Activated CD4-positive, CD25-positive, alpha-beta regulatory T cell treated with anti-CD3 and anti-CD28 coated beads, Interleukin-2, amount 50 U/mL, for 72 hours (primary cell): Measurements from ENCODE around the gene NIN.
"Not testable (repeated sequence)": the region's sequence is repeated elsewhere in the genome, so short reads cannot be mapped to it uniquely, and the experiment has no call there.

Experiments used
- DNase-seq: peaks from one replicate; pipeline ENCODE4 v3.0.0; 2021

NIN gene

DNA sequence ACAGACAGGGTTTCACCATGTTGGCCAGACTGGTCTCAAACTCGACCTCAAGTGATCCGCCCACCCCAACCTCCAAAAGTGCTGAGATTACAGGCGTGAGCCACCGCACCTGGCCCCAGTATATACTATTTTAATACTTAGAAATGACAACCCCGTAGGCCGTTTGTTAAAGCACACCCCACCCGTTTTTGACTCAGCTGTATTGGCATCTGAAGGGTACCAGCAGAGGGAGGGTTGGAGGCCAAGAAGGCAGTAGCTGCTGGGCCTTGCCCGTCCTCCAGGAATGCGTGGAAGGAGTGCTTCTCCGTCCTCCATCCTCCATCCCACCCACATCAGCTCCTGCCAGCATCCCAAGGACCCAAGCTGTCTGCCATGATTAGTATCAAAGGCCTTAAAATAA lies 6.3 kb upstream of the NIN start:
- no peak for DNase-seq

DNA sequence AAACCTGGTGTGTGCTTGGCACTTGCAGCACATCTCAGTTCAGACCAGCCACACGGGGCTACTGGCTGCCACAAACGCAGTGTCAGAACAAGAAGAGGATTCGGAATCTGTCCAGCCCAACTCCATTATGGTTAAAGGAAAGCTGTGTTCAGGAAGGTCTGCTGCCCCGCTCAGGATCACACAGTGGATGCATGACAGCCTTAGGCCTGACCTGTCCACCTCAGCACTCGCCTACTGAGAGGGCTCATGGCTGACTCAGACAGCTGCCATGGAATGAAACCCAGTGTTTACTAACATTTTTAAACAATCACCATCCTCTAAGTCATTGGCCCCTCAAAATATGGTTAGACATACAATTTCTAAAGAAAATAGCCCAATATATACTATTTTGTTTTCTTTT lies 5.6 kb upstream of the NIN start:
- DNase-seq = no peak

DNA sequence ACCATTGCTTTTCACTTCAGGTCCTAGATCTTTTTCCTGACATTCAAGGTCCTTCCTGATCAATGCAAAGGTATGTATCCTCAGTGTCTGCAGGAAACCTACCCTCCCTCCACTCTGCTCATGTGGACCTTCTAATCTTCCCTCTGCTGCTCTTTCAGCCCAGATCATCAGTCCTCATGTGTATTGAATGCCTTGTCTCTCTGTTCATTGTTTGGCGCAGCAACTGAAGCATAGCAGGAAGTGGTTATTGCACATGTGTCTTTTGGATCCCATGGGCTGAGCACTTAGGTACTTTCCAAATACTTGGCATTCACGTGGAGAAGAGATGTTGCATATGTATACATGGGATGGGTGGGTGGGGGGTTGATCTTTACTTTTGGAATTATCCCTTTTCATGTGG lies 4.3 kb upstream of the NIN start:
- no peak for DNase-seq

DNA sequence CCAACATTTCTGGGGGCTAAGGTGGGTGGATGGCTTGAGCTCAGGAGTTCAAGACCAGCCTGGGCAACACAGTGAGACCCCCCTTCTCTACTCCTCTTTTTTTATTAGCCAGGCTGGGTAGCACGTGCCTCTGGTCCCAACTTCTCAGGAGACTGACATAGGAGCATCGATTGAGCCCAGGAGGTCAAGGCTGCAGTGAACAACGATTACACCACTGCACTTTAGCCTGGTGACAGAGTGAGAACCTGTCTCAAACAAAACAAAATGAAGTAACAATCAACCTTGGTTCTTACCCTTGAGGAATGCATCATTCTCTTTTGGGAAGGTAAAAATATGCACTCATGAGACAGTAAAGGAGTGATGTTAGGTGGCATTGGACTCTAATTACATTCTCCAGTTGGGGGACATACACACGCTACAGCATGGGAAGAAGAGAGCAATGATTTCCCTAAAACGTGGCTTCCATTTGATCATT lies 3.9 kb upstream of the NIN start:
- DNase-seq = no peak

DNA sequence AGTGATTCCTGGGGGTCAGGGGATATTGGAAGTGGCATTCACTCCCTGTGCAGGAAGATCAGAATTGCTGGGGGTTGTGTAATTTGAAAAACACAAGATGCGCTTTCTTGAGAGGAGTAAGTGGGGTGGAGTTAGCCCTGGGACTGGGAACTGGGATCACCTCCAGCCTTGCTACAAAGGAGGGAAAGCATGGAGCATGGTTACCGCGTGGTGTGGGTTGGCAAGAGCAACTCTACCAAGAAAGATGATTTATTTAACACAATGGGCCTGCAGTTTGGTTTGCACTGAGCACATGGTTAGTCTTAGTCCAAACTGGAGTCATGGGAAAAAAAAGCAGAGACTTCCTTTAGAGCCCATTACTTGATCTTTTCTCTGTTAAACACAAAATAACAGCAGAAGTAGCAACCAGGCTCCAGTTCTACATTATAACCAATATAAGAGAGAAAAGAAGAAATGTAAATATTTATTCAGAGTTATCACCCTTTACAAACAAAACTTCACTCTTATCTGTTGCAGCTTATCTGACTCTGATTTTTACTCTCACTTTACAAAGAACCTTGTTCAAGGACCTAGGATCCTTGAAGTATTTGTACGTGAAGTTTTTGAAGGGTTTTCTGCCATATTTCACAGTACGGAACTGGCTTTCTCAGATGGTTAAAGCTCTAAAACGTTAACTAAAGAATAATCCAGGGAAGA lies 2.1 kb upstream of the NIN start:
- DNase-seq = no peak

DNA sequence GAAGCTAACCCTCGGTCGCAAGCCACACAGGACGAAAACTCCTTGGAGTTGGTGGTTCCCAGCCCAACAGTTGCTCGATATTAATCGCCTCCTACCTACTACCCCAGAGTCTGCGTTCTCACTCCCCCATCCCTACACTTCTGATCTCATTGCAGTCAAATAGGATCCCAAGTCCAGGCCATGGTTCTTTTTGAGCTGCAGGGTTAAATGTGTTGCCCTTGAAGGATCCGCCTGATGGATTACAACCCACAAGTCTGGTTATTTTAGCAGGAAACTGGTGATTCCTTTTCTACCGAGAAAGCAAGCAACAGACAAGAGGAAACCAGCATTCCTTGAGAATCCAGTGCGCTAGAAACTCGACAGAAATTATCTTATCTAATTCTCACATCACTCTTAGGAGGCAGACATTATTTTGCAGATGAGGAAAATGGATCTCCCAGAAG lies 785 bp upstream of the NIN start:
- DNase-seq = no peak

DNA sequence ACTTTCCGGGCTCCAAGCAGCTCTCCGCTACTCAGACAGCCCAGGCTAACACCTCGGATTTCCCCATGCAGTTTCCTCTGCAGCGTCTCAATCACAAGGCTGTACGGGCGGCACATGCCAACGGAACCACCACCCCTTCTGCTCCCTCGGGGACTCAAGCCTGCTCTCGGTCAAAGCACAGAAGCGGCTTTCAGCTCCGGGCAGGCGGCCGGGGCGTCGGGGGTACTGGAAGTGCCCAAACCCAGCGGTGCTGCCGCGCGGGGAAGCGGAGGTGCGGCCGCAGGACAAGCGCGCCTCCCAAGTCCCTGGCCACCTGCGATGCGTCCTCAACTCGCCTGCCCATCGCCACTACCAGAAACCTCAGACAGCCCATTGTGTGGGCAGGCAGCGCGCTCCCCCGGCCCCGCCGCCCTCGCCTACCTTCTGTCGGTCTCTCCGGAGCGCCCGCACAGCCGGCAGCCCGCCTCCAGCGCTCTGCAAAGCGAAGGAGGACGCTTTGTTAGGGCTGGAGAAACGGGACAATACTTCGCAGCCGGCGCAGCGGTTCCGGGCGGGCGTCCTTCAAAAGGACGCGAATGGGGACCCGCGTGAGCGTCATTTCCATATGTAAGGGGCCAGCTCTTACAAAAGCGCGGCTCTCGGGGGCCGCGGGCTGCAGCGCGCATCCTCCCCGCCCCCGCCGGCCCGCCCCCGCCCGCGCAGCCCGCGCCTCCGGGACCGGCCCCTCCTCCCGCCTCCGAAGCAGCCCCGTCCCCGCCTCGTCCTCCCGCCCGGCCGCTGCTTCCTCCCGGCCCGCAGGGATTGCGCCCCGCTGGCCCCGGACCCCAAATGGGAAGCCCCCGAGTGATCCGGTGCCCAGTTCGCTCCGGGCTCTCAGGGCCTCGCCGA lies 674 bp downstream of the NIN start:
- peak; percentile 63 for DNase-seq

DNA sequence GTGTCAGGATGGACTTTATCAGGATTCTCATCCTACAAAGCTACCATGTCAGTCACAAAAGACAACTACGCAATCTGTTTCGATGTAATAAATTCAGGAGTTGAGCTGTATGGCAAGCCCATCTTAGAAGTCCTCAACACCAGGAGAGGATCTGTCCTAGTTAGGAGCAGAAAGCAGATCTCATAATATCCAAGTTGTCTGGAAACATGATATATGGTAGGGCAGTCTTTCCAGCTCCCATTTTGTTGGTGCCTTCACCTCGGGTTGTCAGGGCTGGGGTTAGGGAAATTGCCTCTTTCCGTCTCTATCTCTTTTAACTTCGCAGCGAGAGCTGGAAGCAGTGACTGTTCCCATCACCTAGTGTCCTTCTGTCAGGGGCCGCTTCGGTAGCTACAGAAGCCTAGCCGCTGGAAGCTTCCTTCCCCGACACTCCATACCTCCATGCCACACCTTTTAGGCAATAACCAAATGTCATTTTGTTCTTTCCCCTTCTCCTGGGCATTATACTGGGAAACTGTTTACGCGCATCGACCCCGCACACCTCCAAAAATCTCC lies 1.4 kb downstream of the NIN start:
- no peak for DNase-seq

DNA sequence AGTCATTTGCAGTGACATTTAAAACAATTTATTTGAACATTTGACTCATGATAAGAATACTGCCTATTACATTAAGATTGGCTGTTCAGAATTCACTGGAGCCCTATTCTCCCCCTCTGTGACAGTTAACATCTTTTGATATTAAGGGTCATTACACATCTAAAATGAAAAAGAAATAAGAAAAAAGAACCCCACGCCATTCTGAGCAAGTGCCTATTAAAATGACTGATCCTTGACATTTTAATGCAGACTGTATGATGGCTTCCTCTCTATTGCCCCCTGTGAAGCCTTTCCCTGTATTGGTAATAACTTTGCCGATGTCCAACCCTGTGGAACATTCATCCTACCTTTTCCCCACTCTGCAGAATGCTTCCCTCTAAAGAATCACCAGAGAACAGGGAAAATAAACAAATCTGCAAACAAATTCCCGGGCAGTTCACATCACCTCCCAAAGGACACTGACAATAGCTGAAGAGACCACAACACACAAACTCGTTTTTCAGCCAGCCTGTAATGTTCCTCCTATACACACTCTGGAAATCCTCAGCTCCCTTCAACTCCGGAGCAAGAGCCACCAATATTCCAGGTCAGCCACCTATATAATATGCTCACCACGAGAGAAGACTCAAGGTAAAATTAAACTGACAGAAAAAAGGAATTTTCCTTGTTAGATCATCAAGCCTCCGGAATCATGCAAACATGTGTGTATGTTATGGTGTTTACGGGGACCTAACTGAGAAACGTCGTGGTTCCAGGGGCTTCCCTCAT lies 2.1 kb downstream of the NIN start:
- no peak for DNase-seq

DNA sequence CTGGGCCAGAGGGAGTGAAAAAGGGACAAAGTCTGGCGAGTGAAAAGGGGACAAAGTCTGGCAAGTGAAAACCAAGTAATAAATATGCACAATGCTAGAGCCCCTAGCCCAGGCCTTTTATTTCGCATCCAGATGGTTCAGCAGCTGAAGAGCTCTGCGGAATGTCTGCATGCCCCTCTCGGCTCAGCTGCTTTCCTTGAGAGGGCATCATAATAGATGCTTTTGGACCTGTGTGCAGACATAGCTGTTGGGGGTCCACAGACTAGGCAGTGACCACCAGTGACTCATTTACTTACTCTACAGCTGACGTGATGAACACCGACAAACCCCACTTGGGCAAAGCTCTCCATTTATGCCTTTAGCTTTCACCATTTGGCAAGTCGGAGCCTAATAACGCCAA lies 4.3 kb downstream of the NIN start:
- no peak for DNase-seq

DNA sequence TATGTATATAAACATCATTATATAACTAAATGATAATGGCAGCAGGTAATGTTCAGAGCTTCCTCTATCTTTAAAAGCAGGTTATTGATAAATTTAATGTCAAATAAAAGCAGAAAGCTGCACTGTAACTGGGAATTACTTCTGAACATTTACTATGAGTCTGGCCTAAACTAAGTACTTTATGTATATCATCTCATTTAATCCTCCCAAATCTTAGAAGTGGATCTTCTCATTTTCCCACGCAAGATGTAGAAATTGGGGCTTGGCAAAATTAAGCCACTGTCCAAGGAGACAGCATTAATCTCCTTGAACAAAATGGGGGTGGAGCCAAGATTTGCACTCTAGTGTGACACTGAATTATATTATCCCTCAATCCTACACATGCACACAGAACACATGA lies 5.7 kb downstream of the NIN start:
- no peak for DNase-seq

DNA sequence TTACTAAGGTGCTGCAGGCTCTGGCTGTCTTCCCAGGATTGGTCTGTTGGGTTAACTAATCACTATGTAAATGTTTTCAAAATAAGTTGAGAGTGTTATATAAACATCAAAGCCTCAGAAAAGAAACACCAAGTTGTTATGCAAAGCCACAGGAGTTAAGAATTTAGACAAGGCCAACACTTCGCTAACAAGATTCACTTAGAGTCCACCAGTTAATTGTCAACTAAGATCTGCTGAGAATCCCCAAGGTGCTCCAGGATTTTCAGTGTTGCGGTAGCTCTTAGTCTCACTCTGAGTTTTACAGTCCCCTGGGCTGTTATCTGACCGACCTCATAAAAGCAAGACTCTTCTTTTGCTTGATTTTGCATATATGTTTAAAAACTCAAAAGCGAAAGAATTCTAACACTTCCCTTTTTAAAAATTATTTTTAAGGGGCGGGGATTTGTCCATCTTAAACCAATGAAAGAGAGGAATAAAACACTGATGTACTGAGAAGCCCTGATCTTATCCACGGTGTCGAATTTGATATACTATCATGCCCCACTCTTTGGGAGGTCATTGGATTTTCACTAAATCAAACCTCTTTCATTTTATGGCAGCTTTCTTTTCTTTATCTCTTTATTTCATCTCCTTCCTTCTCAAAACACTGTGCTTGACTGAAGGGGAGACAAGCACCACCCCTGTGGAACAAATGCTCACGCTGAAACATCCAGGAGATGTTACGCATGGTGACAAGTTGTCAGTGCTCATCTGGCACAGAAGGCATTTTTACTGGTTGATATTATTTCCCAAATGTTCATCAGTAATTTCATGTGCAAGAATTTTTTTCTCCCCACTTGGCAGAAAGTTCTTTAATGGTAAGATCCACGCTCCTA lies 7.0 kb downstream of the NIN start:
- no peak for DNase-seq

DNA sequence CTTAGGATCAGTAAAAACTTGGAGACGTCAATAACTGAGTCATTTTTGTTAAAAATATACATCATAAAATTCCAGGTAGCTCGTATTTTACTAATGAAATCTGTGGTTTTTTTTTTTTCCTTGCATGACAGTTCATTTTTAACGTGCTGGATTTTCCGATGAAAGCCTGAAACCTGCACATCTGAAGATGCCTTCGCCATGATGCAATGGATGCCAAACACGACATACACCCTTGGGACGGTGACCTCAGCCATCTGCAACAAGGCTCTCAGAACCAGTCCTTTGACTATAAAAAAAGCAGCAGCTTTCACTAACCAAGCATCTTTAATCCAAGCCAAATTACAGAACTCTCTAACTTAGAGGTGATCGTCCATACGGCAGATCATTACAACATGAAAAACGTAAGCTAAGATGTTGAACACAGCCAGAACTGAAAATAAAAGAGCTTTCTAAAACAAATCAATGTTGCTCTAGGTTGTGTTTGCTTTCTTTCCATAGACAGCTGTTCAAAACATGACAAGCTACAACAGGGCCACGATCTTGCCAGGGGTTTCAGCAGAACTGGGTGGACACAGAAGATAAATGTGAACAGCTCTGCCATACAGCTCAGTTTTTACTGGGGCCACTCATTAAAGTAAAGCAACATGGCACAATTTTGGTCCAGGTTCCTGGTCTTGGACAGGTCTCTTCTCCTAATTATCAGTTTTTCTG lies 7.8 kb downstream of the NIN start:
- no peak for DNase-seq

DNA sequence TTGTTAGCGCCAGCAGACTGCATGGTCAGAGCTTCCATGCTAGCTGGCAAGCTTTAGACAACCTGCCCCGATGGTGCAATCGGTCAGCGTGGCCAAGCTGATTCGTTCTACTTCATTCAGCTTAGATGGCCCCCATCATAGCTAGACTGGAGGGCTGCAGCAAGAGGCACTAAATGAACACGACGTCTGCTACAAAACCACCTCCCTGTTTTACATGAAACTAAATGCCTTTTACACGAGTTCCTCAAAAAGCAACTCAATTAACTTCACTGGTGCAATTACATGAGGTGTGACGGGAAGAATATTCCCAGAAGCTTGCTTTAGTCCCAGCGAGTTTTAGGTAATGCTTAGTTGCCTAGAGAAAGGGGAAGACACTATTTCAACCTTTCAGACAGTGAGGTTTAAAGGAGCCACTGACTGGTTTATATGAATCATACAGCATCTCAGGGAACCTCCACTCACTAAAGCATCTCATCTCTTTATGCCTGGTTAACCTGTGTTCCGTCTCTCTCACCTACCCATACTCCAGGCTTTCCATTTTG lies 8.4 kb downstream of the NIN start:
- no peak for DNase-seq

DNA sequence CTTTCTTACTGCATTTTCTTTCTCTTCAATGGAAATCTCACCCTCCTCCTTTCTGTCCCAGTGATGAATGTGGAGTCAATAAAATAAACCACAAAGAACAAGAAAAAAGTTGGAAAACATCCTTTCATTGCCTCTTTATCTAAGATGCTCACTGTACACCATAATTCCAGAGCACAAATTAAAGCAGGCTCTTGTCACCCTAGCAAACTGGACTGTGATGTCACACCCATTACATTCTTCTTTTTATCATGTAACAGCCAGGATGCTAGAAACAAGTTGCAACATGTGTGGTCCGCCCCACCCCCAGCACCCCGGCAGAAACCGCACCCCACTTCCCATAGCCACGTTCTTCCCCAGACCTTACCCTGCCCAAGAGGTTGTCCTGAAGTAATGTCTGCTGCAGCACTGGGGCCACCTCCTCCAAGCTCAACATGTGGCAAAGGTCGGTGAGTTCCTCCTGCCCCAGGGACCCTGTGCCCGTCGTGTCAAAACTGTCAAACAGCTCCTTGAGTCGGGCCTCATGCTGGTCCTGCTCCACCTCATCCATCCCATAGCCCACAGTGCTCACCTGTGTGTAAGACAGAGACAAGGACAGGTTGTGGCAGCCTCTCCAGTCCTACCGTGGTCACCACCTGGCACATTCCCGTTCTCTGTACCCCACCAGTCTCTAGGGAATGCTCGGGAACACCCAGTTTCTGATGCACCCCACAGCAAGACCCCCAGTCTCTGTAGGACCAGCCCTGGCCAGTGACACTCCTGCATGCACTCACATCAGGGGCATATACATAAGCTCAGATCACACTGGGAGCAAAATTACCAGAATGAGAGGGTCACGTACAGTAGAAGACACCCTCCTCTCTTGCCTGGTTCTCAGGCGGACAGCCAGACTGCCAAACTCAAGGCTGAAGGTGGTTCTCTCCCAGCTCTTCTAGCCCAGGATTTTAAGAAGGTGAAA lies 9.2 kb downstream of the NIN start:
- DNase-seq = no peak

DNA sequence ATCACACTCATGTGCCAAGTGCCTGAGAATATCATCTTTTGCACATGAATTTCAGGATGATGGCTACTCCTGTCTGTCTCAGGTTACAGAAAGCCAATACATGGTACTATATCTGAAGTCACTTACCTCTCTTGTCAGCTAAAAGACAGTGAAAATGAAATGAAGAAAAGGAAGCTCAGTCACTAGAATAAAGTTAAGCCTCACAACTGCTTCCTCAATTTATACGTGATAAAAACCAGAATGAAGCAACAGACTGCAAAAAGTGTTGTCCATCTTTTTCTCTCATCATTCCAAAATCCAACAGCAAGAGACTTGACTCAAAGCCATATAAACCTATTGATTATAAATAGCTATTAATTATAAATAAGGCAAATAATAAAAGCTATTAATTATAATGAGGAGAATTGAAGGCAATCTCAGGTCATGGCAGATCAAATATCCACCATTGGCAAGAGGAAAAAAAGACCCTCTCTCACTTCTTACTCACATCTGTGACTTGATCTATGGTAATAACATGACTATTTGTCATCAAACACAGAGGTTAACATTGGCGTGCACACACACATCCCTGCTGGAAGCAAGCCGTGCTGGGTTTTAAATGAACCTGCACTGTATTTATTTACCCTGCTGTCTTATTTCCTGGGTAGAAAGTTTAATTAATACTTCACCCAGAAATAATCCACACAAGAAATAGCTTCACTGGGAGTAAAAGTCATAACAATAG lies 10.0 kb downstream of the NIN start:
- no peak for DNase-seq

DNA sequence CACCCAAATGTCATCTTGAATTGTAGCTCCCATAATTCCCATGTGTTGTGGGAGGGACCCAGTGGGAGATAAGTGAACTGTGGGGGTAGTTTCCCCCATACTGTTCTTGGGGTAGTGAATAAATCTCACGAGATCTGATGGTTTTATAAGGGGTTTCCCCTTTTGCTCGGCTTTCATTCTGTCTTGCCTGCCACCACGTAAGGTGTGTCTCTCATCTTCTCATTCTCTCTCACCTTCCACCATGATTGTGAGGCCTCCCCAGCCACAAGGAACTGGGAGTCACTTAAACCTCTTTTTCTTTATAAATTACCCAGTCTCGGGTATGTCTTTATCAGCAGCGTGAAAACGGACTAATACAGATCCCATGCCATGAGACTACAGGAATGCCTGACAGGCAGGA lies 11.7 kb downstream of the NIN start:
- DNase-seq = not testable (repeated sequence)

DNA sequence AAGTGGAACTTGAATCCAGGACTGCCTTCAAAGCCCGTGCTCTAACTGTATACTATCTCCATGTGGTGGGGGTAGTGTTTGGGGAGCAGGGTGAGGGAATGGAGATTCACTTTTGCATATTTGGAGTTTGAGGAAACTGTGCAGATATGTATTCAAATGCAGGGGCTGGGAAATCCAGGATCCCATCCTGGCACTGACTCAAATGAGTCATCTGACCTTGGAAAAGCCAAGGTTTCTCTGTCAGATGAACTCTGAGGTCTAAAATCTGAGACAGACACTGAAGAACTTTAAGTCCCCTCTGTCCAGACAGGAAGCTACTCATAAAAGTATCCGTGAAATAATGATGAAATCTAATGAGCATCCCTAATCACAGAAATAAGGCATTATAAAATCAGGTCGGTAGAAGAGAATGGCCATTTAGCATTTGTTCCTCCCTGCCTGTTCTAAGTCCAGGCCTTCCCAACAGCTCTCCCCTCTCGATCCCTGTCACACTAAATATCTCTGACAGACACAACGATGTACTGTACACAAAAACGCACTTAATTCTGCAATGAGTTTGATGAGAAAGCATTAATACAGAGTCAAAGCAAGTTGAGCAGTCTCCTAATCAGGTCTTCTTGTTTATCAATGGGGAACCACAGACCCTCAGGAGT lies 14.4 kb downstream of the NIN start:
- DNase-seq = no peak

DNA sequence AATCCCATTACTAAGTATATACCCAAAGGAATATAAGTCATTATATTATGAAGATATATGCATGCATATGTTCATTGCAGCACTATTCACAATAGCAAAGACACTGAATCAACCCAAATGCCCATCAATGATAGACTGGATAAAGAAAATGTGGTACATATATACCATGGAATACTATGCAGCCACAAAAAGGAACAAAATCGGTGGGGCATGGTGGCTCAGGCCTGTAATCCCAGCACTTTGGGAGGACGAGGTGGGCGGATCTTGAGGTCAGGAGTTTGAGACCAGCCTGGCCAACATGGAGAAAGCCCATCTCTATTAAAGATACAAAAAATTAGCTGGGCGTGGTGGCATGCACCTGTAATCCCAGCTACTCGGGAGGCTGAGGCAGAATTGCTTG lies 15.4 kb downstream of the NIN start:
- not testable (repeated sequence) for DNase-seq
